A673 (cell line): ENCODE measurements around the gene NEK7. TPM values are rescaled to one million over a fixed set of nuclear protein-coding genes. Genes with fewer than 3 reads are reported as not detected.
"Not testable (repeated sequence)": the region's sequence is repeated elsewhere in the genome, so short reads cannot be mapped to it uniquely, and the experiment has no call there.

Experiments used
- BruUV-seq: library from RNA; stranded (reverse); fragments of 400-500 nt; replicated peaks from 2 replicates; lab custom pipeline; 2021; lab: Mats Ljungman, UMichigan
- CTCF ChIA-PET: fragments of 300-600 bp; sonication (Branson Sonifier 250); formaldehyde crosslinking; loops from one replicate; lab custom pipeline; 2022; ENCODE audit warnings: antibody characterized with exemption; lab: Charles Lee
- POLR2A ChIA-PET: fragments of 300-600 bp; sonication (Branson Sonifier 250); formaldehyde crosslinking; loops from one replicate; lab custom pipeline; 2022; ENCODE audit warnings: antibody characterized with exemption; ENCODE audit not compliant: low non-redundant PET; lab: Charles Lee
- DNase-seq: peaks from one replicate; pipeline ENCODE4 v3.0.0-alpha.2; 2015; ENCODE audit warnings: low spot score
- H3K27ac ChIP-seq: fragments of 200-600 bp; sonication (generic); 2 replicates; pipeline ENCODE4 v1.5.1; 2016; ENCODE audit warnings: mixed run types, low read depth, mild to moderate bottlenecking, mixed read lengths, antibody characterized with exemption, low read length; ENCODE audit not compliant: poor library complexity, severe bottlenecking
- H3K27me3 ChIP-seq: fragments of 200-600 bp; sonication (generic); replicated peaks from 2 replicates; pipeline ENCODE4 v1.6.1; 2017; ENCODE audit warnings: mixed run types, low read depth, mild to moderate bottlenecking, mixed read lengths, antibody characterized with exemption, low read length; ENCODE audit not compliant: insufficient read depth, poor library complexity
- H3K36me3 ChIP-seq: fragments of 200-600 bp; sonication (generic); 2 replicates; pipeline ENCODE4 v1.6.1; 2016; ENCODE audit warnings: mixed run types, mild to moderate bottlenecking, mixed read lengths, antibody characterized with exemption, low read length; ENCODE audit not compliant: insufficient read depth, poor library complexity, severe bottlenecking
- H3K4me1 ChIP-seq: fragments of 200-600 bp; sonication (generic); 2 replicates; pipeline ENCODE4 v1.6.1; 2017; ENCODE audit warnings: mixed run types, mild to moderate bottlenecking, mixed read lengths, antibody characterized with exemption, low read length; ENCODE audit not compliant: insufficient read depth, poor library complexity, severe bottlenecking
- H3K4me3 ChIP-seq: fragments of 200-600 bp; sonication (generic); 2 replicates; pipeline ENCODE4 v1.5.1; 2016; ENCODE audit warnings: low read depth, mixed run types, mild to moderate bottlenecking, mixed read lengths, low read length; ENCODE audit not compliant: poor library complexity, severe bottlenecking
- H3K9me3 ChIP-seq: fragments of 200-600 bp; sonication (generic); 2 replicates; pipeline ENCODE4 v1.6.1; 2016; ENCODE audit warnings: mixed run types, low read depth, mild to moderate bottlenecking, mixed read lengths, antibody characterized with exemption, low read length; ENCODE audit not compliant: poor library complexity, severe bottlenecking
- EZH2 ChIP-seq: fragments of 200-600 bp; sonication (generic); IDR thresholded peaks from 2 replicates; pipeline ENCODE4 v1.6.1; 2017; ENCODE audit warnings: borderline replicate concordance, low read depth, mild to moderate bottlenecking, mixed read lengths, antibody characterized with exemption, low read length; ENCODE audit not compliant: poor library complexity, severe bottlenecking
- intact Hi-C: fragments of 100-400 bp; cut with micrococcal nuclease; formaldehyde crosslinking; loops from one replicate; pipeline ENCODE4 v1.10.0; 2022; ENCODE audit not compliant: unreplicated experiment
- total RNA-seq: library from RNA; stranded (reverse); gene quantifications from 2 replicates; pipeline ENCODE4 v1.2.3, GENCODE V29; 2021
- TF ChIP-seq, protein P1 (sequence below): fragments of 300-800, 200-600 bp; sonication (generic); conservative IDR thresholded peaks from 2 replicates; pipeline ENCODE4 v1.5.1; 2017; ENCODE audit warnings: low read depth, mild to moderate bottlenecking, antibody characterized with exemption, low read length, moderate library complexity, mixed read lengths

Gene NEK7
- total RNA-seq, 1 experiment from 2014 or later, result 18.6 TPM

GRCh38 chr1:198304431-198304830 is 147.6 kb downstream of the NEK7 start:
- ChIA-PET POLR2A (no interaction called here), CTCF (no interaction called here)
- H3K4me1 ChIP-seq, result no peaks in the 10 kb centered on the region
- H3K27ac ChIP-seq, result no peak overlapping the region
- no peaks in the 10 kb centered on the region for H3K36me3 ChIP-seq
- no TSS peak for BruUV-seq
- no peaks in the 10 kb centered on the region for H3K9me3 ChIP-seq
- DNase-seq, result no peak
- no peak overlapping the region for H3K4me3 ChIP-seq
- intact Hi-C loops, result no loop called here
- no peaks in the 10 kb centered on the region for H3K27me3 ChIP-seq
- TF ChIP-seq, protein P1, sequence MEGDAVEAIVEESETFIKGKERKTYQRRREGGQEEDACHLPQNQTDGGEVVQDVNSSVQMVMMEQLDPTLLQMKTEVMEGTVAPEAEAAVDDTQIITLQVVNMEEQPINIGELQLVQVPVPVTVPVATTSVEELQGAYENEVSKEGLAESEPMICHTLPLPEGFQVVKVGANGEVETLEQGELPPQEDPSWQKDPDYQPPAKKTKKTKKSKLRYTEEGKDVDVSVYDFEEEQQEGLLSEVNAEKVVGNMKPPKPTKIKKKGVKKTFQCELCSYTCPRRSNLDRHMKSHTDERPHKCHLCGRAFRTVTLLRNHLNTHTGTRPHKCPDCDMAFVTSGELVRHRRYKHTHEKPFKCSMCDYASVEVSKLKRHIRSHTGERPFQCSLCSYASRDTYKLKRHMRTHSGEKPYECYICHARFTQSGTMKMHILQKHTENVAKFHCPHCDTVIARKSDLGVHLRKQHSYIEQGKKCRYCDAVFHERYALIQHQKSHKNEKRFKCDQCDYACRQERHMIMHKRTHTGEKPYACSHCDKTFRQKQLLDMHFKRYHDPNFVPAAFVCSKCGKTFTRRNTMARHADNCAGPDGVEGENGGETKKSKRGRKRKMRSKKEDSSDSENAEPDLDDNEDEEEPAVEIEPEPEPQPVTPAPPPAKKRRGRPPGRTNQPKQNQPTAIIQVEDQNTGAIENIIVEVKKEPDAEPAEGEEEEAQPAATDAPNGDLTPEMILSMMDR, result no peak
- TF ChIP-seq EZH2, result no peak

- H3K9me3 ChIP-seq, CTCF ChIA-PET, H3K27ac ChIP-seq, intact Hi-C loops, H3K4me3 ChIP-seq, DNase-seq, H3K4me1 ChIP-seq, BruUV-seq, H3K27me3 ChIP-seq, H3K36me3 ChIP-seq, POLR2A ChIA-PET: not testable (repeated sequence)
Observed at GRCh38 chr1:198314817-198315216, 158.0 kb downstream of the NEK7 start.

DNA sequence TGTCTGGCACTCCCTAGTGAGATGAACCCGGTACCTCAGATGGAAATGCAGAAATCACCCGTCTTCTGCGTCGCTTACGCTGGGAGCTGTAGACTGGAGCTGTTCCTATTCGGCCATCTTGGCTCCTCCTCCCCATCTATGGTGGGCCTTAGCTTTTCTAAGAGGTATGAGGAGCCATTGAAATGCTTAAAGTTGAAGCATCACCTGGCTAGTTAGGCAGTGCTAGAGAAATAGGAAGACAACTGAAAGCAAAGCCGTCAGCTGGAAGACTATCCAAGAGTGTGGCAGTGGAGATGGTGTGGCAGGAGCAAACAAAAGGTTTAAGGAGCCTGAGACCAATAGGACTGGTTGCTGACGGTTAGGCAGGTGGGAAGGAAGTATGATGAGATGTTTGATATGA is 158.5 kb downstream of the NEK7 start:
- intact Hi-C loops, H3K27ac ChIP-seq, H3K4me1 ChIP-seq, BruUV-seq, H3K36me3 ChIP-seq, DNase-seq, H3K9me3 ChIP-seq, POLR2A ChIA-PET, H3K4me3 ChIP-seq, CTCF ChIA-PET, H3K27me3 ChIP-seq: not testable (repeated sequence)

DNA sequence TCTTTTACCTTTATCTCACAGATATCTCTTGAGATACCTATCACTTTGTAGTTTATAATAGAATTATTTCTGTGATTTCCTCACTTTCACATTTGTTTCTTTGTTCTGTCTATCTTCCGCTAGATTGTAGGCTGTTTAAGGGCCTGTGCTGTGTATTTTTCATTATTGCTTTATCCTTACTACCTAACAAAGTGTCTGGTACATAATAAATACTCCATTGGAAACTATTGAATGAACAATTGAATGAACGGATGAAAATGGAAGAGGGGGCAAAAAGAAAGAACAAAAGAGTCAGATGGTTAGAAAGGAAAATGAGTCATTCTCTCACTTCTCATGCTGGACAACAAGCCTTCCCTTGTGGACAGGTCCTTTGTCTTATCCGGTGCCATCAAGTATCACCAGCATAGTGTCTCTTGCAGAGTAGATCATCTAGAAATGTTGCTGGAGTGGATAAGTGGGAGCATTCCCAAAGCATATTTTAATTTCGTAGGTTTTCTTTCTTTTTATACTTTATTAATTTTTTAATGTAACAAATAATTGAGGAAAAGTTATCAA is 159.8 kb downstream of the NEK7 start:
- no TSS peak for BruUV-seq
- no peaks in the 10 kb centered on the region for H3K27me3 ChIP-seq
- POLR2A ChIA-PET, result no interaction called here
- CTCF ChIA-PET, result no interaction called here
- no peak overlapping the region for H3K4me3 ChIP-seq
- H3K9me3 ChIP-seq, result no peaks in the 10 kb centered on the region
- DNase-seq, result no peak
- TF ChIP-seq EZH2, result no peak
- TF ChIP-seq, protein P1, result no peak
- no peaks in the 10 kb centered on the region for H3K4me1 ChIP-seq
- no peak overlapping the region for H3K27ac ChIP-seq
- no peaks in the 10 kb centered on the region for H3K36me3 ChIP-seq
- intact Hi-C loops, result no loop called here
